ENCODE data around the gene MSI1.
A peak's percentile ranks its signal among the peaks of the same experiment; 100 is the strongest.

MSI1 gene

GRCh38 chr12:120368789-120369602 is at the start of gene MSI1:
MSI1 (minus strand) TSS chr12:120369164; CDS start chr12:120369091, 73 bp downstream.
- H3K4me3 ChIP-seq: peak within 1 kb of the TSS; percentile 46
- no peaks in the 10 kb centered on the region for H3K27me3 ChIP-seq (ENCODE audit: low read depth)

GRCh38 chr12:120417917-120418580 is 49.1 kb upstream of the MSI1 start:
- in situ Hi-C loops (cut with MboI; ENCODE audit: low sequenced_read_pairs): no loop called here
- H3K27me3 ChIP-seq (ENCODE audit: low read depth): no peaks in the 10 kb centered on the region
- no peak overlapping the region for H3K4me3 ChIP-seq
- no peak for DNase-seq (ENCODE audit: low spot score in 2 of 2)
- no peaks in the 10 kb centered on the region; the same call in 1 of the 2 replicates for H3K36me3 ChIP-seq (replicated peaks)
- no peaks in the 10 kb centered on the region for H3K9me3 ChIP-seq
- H3K4me1 ChIP-seq: peaks cover 20% of the 10 kb centered on the region

More at GRCh38 chr12:120368789-120369602, at the start of gene MSI1:
- Histone ChIP-seq H3K4me1 (peaks cover 13% of the 10 kb centered on the region), H3K9me3 (no peaks in the 10 kb centered on the region), H3K36me3 (replicated peaks) (peaks cover 28% of the 10 kb centered on the region)
- in situ Hi-C loops (cut with MboI; ENCODE audit: low sequenced_read_pairs): no loop called here
- peak; percentile 43 to 74 for DNase-seq (ENCODE audit: low spot score in 2 of 2)

- no peaks in the 10 kb centered on the region for H3K9me3 ChIP-seq
- in situ Hi-C loops (cut with MboI; ENCODE audit: low sequenced_read_pairs): no loop called here
- H3K36me3 ChIP-seq (replicated peaks): no peaks in the 10 kb centered on the region; the same call in 1 of the 2 replicates
- no peak overlapping the region for H3K4me3 ChIP-seq
- DNase-seq (ENCODE audit: low spot score in 2 of 2): no peak
- peaks cover 18% of the 10 kb centered on the region for H3K4me1 ChIP-seq
- H3K27me3 ChIP-seq (ENCODE audit: low read depth): no peaks in the 10 kb centered on the region
Observed at GRCh38 chr12:120416490-120417216, 47.7 kb upstream of the MSI1 start.

GRCh38 chr12:120413901-120414695 is 45.1 kb upstream of the MSI1 start:
- no peaks in the 10 kb centered on the region; the same call in 1 of the 2 replicates for H3K36me3 ChIP-seq (replicated peaks)
- H3K4me3 ChIP-seq: no peak overlapping the region
- peak; percentile 93 to 99 for DNase-seq (ENCODE audit: low spot score in 2 of 2)
- peaks cover 16% of the 10 kb centered on the region for H3K4me1 ChIP-seq
- no peaks in the 10 kb centered on the region for H3K27me3 ChIP-seq (ENCODE audit: low read depth)
- H3K9me3 ChIP-seq: no peaks in the 10 kb centered on the region
- in situ Hi-C loops (cut with MboI; ENCODE audit: low sequenced_read_pairs): no loop called here

- no peaks in the 10 kb centered on the region for H3K36me3 ChIP-seq (replicated peaks)
- peak; percentile 40 to 43 for DNase-seq (ENCODE audit: low spot score in 2 of 2)
- in situ Hi-C loops (cut with MboI; ENCODE audit: low sequenced_read_pairs): no loop called here
- no peaks in the 10 kb centered on the region for H3K9me3 ChIP-seq
- peaks cover 16% of the 10 kb centered on the region for H3K4me1 ChIP-seq
- H3K4me3 ChIP-seq: no peak overlapping the region
- no peaks in the 10 kb centered on the region for H3K27me3 ChIP-seq (ENCODE audit: low read depth)
Observed at GRCh38 chr12:120412421-120412820, 43.5 kb upstream of the MSI1 start.

- in situ Hi-C loops (cut with MboI; ENCODE audit: low sequenced_read_pairs): no loop called here
- Histone ChIP-seq H3K36me3 (replicated peaks) (no peaks in the 10 kb centered on the region), H3K27me3 (ENCODE audit: low read depth) (no peaks in the 10 kb centered on the region), H3K4me3 (no peak overlapping the region), H3K9me3 (no peaks in the 10 kb centered on the region), H3K4me1 (peaks cover 9% of the 10 kb centered on the region)
- DNase-seq (ENCODE audit: low spot score in 2 of 2): no peak
Observed at GRCh38 chr12:120408771-120409170, 39.8 kb upstream of the MSI1 start.

GRCh38 chr12:120406553-120406952 is 37.6 kb upstream of the MSI1 start:
- Histone ChIP-seq H3K4me1 (peaks cover 8% of the 10 kb centered on the region), H3K36me3 (replicated peaks) (no peaks in the 10 kb centered on the region), H3K4me3 (no peak overlapping the region), H3K27me3 (ENCODE audit: low read depth) (no peaks in the 10 kb centered on the region), H3K9me3 (no peaks in the 10 kb centered on the region)
- in situ Hi-C loops (cut with MboI; ENCODE audit: low sequenced_read_pairs): no loop called here
- DNase-seq (ENCODE audit: low spot score in 2 of 2): no peak

- no peak overlapping the region for H3K4me3 ChIP-seq
- H3K4me1 ChIP-seq: peaks cover 8% of the 10 kb centered on the region
- H3K36me3 ChIP-seq (replicated peaks): no peaks in the 10 kb centered on the region
- in situ Hi-C loops (cut with MboI; ENCODE audit: low sequenced_read_pairs): no loop called here
- H3K27me3 ChIP-seq (ENCODE audit: low read depth): no peaks in the 10 kb centered on the region
- DNase-seq (ENCODE audit: low spot score in 2 of 2): no peak
- H3K9me3 ChIP-seq: no peaks in the 10 kb centered on the region
Observed at GRCh38 chr12:120406069-120406468, 37.1 kb upstream of the MSI1 start.

- no peak overlapping the region for H3K4me3 ChIP-seq
- no peaks in the 10 kb centered on the region for H3K27me3 ChIP-seq (ENCODE audit: low read depth)
- peak in 1 of 2 experiments; percentile 26 for DNase-seq (ENCODE audit: low spot score in 2 of 2)
- no peaks in the 10 kb centered on the region for H3K9me3 ChIP-seq
- in situ Hi-C loops (cut with MboI; ENCODE audit: low sequenced_read_pairs): no loop called here
- peaks cover 12% of the 10 kb centered on the region for H3K4me1 ChIP-seq
- H3K36me3 ChIP-seq (replicated peaks): no peaks in the 10 kb centered on the region
Observed at GRCh38 chr12:120404271-120404670, 35.3 kb upstream of the MSI1 start.

- no peaks in the 10 kb centered on the region for H3K36me3 ChIP-seq (replicated peaks)
- in situ Hi-C loops (cut with MboI; ENCODE audit: low sequenced_read_pairs): no loop called here
- no peaks in the 10 kb centered on the region for H3K9me3 ChIP-seq
- DNase-seq (ENCODE audit: low spot score in 2 of 2): no peak
- peaks cover 13% of the 10 kb centered on the region for H3K4me1 ChIP-seq
- no peak overlapping the region for H3K4me3 ChIP-seq
- no peaks in the 10 kb centered on the region for H3K27me3 ChIP-seq (ENCODE audit: low read depth)
Observed at GRCh38 chr12:120403869-120404268, 34.9 kb upstream of the MSI1 start.

GRCh38 chr12:120402217-120402616 is 33.3 kb upstream of the MSI1 start:
- no peak overlapping the region for H3K4me3 ChIP-seq
- no peaks in the 10 kb centered on the region for H3K27me3 ChIP-seq (ENCODE audit: low read depth)
- H3K4me1 ChIP-seq: peaks cover 13% of the 10 kb centered on the region
- no peaks in the 10 kb centered on the region for H3K36me3 ChIP-seq (replicated peaks)
- in situ Hi-C loops (cut with MboI; ENCODE audit: low sequenced_read_pairs): no loop called here
- no peaks in the 10 kb centered on the region for H3K9me3 ChIP-seq
- peak in 1 of 2 experiments; percentile 63 for DNase-seq (ENCODE audit: low spot score in 2 of 2)

- in situ Hi-C loops (cut with MboI; ENCODE audit: low sequenced_read_pairs): no loop called here
- Histone ChIP-seq H3K27me3 (ENCODE audit: low read depth) (no peaks in the 10 kb centered on the region), H3K4me1 (peaks cover 18% of the 10 kb centered on the region), H3K9me3 (no peaks in the 10 kb centered on the region), H3K4me3 (no peak overlapping the region), H3K36me3 (replicated peaks) (no peaks in the 10 kb centered on the region)
- DNase-seq (ENCODE audit: low spot score in 2 of 2): peak; percentile 19 to 38
Observed at GRCh38 chr12:120399531-120399930, 30.6 kb upstream of the MSI1 start.

GRCh38 chr12:120397824-120398540 is 29.0 kb upstream of the MSI1 start:
- Histone ChIP-seq H3K9me3 (no peaks in the 10 kb centered on the region), H3K4me1 (peaks cover 30% of the 10 kb centered on the region), H3K27me3 (ENCODE audit: low read depth) (no peaks in the 10 kb centered on the region), H3K36me3 (replicated peaks) (no peaks in the 10 kb centered on the region), H3K4me3 (no peak overlapping the region)
- DNase-seq (ENCODE audit: low spot score in 2 of 2): no peak
- in situ Hi-C loops (cut with MboI; ENCODE audit: low sequenced_read_pairs): no loop called here

Measured in HAP-1 (cell line).